ENCODE results near the gene EIF3I.

- TF ChIP-seq POLR2A (IDR thresholded peaks at IDR 0.05) (no peak), CTCF (IDR thresholded peaks at IDR 0.05) (no peak)
Observed at GRCh38 chr1:32186491-32186890, 35.7 kb upstream of the EIF3I start.

Measured in lower leg skin (tissue), 3 donors.